GM19193 (cell line): ENCODE data around the gene SCG3.

Source experiments
- POLR2A ChIP-seq: IDR thresholded peaks from 4 replicates; pipeline ENCODE4 v1.6.1; 2011; ENCODE audit not compliant: insufficient read depth, insufficient read length; ENCODE audit errors: extremely low read depth

SCG3 gene

DNA sequence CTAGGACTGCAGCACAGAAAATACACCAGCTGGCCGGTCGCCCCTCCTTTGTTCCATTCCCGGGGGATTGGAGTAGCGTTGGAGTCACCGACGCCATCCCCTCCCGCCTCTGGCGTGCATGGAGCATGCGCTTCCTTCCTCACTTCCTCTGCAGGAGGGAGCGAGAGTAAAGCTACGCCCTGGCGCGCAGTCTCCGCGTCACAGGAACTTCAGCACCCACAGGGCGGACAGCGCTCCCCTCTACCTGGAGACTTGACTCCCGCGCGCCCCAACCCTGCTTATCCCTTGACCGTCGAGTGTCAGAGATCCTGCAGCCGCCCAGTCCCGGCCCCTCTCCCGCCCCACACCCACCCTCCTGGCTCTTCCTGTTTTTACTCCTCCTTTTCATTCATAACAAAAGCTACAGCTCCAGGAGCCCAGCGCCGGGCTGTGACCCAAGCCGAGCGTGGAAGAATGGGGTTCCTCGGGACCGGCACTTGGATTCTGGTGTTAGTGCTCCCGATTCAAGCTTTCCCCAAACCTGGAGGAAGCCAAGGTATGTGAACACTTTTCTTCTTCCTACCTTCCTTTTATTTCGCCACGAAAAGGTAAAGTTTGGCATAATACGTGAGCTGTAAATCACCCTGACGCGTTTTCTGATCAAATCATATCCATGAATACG lies at the start of gene SCG3:
SCG3 (plus strand) TSS at position 201 of the 661 bp plus-strand sequence; CDS start at position 454, 253 bp downstream.
- no peak for TF ChIP-seq POLR2A

DNA sequence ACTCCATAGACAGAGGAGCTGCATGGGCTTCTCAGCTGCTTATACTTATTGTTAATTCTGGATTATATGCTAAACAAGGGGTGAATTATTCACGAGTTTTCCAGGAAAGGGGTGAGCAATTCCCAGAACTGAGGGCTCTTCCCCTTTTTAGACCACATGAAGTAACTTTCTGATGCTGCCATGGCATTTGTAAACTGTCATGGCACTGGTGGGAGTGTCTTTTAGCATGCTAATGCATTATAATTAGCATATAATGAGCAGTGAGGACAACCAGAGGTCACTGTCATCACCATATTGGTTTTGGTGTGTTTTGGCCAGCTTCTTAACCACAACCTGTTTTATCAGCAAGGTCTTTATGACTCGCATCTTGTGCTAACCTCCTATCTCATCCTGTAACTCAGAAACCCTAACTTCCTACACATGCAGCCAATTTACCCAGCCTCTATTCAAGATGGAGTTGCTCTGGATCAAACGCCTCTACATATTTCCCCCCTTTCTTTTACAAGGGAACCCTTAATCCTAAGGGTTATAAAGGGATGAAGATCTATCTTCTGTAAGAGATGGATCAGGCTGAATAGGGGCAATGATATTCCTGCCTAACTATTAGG lies 46.6 kb upstream of the SCG3 start:
- TF ChIP-seq POLR2A, result no peak

DNA sequence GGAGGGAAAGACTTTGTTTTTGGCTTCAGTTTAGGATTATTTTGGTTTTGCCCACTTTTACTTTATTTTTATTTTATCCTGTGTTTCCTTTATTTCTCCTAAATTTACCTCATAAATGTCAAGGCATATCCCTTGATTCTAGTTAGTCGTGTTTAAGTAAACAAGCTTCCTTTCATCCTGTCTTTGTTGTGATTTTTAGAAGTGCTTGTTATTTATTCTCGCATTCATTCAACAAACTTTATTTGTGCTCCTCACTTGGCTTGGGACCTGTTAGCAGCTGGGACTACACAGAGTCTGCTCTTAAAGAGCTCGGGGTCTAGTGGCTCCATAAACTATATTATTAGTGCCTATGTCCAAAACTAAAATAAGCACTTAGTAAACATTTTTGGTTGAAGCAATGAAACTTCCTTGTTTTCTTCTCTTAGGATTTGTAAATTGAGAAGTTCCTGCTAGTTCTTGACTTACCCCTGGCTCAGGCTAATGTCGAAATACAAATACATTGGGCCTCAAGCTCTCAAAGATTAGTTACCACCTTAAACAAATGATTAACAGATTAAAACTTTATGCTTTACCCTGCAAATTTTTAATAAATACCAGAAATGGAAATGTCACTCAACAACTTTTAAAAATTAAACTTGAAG lies 39.7 kb upstream of the SCG3 start:
- TF ChIP-seq POLR2A, result no peak

DNA sequence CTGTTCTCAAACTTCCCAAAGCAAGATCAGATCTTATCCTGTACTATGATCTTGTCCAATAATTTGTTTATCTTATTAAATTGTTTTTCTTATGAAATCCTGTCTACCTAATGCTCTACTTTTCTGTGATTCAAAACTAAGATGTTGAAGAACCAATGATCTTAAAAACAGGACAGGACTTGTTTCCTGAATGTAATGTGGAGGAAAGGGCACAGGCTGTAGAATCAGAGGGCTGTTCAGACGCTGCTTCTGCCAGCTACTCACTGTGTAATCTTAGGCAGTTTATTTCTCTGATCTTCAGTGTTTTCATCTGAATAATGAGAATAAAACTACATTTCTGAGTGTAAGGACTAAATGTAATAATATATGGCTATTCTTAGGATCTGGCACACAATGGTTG lies 38.6 kb upstream of the SCG3 start:
- no peak for TF ChIP-seq POLR2A

DNA sequence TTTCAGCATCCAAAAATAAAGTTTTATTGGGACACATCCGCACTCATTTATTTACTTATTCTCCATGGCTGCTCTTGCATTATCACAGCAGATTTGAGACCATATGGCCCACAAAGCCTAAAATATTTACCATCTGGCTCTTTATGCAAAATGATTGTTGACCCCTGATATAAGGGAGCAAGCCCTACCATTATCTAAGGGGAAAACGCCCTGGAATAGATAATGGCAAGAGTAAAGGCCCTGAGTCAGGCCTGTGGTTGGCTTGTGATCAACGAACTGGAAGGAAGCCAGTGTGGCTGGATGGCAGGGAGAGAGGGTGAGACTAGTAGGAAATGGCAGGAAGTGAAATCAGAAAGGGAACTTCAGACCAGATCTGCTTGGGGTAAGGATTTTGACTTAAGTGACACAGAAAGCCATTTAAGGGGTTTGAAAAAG lies 34.2 kb upstream of the SCG3 start:
- no peak for TF ChIP-seq POLR2A

DNA sequence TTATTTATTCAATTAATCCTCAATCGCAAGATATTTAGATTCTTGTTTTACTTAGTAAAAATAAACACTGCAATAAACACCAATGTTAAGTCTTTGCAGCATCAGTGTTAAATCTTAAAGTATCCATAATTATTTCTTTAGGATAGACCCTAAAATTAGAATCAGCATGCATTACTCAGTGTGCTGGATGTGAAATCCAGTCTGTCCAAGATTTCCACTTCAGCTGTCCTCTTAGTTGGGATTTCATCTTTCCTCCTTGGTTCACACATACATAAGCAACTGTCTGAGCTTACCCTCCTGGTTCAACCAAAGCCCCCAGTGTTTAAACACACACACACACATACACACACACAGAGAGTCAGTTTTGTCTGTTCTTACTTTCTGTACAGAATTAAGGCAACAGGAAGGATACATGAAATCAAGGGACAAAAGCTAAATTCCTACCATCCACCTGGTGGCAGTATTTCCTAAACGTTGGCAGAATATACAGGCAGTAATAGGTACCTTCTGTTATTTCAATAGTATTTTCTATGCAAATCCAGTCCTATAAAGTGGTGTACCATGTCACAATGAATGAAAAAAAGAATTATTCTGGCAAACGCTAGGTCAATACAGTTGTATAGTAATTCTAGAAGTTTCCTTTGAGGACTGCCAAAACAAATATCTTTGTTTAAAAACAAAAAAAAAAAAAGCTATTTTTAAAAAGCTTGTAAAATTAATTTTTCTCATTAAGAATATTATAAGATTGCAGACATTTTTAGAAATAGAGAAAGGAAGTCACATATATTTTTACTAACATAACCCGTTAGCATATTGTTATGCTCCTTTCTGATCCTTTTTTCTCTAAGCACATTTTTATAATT lies 31.4 kb upstream of the SCG3 start:
- TF ChIP-seq POLR2A, result no peak

DNA sequence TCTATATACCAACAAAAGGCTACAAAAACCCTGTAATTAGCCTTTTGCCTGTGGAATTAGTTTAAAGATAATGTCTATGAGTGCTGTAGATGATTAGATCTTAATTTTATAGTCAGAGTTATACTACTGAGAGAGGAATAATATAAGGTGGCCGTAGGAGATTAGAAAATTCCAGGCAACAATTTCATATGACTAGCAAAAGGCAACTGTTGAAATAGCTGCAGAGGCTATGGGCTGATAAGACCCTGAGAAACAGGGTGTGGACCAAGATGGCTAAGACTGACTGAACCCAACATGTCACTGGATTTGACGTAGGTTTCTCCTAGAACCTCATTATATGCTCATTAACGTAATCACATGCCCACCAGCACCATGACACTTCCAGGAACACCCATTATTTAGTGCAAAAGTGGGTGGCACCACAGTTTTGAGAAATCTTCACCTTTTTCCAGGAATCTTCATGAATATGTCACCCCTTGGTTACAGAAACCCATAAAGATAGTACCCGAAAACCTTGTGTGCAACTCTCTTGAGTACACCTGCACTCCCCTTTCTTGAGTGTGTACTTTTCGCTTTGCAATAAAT lies 29.1 kb upstream of the SCG3 start:
- no peak for TF ChIP-seq POLR2A

DNA sequence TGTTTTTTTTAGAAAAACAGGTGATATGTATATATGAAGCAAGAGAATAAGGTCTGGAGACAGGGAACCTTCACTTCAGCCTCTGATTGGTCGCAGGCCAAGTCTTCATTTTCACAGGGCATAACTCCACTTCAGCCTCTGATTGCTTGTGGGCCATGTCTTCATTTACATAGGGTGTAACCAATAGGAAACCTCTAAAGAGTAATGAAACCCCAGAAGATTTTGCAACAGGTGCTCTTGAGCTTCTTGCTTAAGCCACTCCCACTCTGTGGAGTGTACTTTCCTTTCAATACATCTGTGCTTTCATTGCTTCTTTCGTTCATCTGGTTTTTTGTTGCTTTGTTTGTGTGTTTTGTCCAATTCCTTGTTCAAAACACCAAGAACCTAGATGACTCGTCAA lies 22.6 kb upstream of the SCG3 start:
- TF ChIP-seq POLR2A, result no peak

DNA sequence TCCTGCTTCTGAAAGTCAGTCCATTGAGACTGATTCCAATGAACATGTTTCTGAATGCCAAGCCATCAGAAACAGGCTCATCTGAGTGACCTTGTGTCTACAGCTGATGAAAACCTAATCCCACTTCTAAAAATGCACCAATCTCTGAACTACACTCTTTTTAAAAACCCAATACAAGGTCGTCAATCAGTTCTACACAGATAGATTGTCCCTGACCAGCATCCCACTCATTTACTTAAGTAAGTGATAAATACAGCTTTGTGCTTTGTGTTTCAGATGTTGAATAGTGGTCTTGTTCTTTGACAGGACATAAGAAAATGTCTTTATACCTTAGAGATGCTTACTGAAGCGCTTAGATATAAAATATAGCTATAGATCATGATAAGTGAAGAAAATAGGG lies 20.2 kb upstream of the SCG3 start:
- no peak for TF ChIP-seq POLR2A

DNA sequence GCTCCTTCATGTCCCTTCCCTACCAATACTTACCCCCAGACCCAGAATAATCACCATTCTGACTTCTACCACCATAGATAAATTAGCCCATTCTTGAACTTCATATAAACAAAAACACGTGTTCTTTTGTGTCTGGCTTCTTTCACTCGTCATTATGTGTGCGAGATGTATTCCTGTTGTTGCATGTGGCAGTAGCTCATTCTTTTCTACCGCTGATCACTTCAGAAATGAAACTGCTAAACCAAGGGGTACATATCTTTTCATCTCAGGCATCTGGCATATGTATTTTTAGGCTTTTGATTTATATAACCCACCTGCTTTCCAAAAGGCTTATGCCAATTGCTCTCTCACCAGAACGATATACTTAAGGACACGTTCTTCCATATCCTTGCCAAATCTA lies 13.8 kb upstream of the SCG3 start:
- no peak for TF ChIP-seq POLR2A

DNA sequence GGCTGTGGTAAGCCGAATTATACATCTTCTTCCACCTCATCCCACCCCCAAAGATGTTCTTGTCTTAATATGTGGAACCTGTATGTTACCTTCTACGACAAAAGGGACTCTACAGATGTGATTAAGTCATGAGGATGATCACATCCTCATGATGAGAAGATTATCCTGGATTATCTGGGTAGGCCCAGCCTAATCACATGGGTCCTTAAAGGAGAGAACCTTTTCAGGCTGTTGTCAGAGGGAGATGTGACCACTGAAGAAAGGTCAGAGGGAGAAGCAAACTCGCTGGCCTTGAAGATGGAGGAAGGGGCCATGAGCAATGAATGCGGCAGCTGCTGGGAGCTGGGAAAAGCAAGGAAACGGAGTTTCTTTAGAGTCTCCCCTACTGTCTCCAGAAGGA lies 12.9 kb upstream of the SCG3 start:
- TF ChIP-seq POLR2A, result no peak

DNA sequence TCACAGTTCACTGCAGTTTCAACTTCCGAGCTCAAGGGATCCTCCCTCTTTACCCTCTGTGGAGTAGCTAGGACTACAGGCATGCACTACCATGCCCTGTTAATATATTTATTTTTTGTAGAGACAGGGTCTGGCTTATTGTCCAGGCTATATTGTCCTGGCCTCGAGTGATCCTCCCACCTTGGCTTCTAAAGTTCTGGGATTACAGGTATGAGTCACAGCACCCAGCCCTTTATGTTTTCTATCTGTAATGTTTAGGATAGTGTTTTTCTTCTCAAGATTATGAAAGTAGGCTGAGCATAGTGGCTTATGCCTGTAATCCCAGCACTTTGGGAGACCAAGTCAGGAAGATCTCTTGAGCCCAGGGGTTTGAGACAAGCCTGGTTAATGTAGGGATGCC lies 11.9 kb upstream of the SCG3 start:
- TF ChIP-seq POLR2A, result no peak

DNA sequence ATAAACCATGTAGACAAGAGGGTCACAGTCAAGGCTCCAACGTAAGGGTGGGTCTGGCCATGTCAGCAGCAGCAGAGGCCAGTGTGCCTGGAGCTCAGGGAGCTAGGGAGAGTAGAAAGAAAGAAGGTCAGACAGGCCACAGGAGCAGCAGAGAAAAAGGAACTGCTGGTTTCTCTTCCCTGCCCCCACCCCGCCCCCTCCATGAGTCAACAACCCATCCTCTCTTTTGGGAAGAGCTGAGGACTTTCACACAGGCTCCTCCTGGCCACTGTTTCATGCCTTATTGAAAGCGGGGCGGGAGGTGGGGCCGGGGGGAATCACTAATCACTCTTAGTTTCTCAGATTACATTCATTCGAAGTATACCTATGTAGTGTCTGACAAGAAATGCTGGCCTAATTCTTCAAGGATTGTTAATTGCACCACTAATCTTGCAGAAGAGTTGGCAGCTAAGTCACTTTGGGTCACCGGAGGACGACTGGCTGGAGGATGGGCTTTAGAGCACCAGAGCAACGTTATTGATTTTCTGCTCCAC lies 9.1 kb upstream of the SCG3 start:
- TF ChIP-seq POLR2A, result no peak

DNA sequence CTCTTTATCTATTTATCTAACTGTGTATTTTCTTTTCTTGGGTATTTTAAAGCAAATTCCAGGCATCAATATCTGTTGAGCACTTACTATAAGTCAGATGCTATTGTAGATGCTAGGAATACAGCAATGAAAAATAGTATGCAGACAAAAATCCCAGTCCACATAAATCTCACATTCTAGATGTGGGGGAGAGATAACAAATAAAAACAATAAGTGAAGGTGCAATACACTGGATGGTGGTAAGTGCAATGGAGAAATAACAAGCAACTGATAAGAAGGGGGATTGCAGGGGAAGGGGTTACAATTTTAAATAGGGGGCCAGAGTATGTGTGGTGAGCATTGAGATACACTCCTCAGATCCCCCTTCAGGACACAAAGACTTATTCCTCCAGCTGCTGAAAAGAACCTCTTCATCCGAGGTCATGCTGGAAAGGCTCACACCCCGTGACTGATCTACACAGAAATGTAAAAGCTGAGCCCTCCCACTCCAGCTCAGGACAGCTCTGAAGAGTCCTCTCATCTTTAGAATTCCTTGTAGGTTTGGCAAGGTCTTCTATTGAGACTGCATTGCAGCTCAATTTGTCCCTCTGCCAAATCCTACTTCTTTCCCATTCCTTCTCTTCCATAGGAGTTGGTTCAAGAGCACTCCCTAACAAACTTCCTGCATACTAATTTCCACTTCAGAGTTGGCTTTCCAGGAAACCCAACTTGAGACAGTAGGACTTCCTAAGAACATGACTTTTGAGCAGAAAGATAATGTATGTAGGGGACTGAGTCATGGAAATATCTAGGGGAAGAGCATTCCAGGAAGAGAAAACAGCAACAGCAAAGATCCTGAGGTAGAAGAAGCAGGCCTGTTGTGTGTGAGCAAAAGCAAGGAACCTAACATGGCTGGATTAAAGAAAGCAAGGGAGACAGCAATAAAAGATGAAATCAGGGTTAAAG lies 8.1 kb upstream of the SCG3 start:
- TF ChIP-seq POLR2A, result no peak

DNA sequence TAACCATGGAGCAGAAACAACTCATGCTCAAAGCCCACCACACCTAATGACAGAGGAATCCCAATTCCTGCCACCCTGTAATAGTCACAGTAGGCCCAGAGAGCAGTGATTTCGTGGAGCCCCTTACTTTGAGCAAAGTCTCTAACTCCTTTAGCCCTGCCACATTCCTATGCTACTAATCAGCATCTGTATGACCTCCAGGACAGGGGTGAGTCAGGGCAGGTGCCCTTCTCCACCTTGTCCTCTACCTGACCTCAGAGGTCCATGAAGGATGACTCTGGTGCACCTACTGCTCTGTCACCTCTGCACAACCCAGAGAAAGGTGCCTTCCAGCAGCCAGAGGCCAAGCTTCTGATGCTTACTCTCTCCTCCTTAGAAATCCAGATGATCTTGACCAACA lies 6.1 kb upstream of the SCG3 start:
- TF ChIP-seq POLR2A, result no peak
